NCI-H69 (cell line): ENCODE data around the gene ATRAID.

Experiments
- DNase-seq: peaks from one replicate; lab custom pipeline; 2025; lab: John Stamatoyannopoulos, UW

Gene ATRAID

GRCh38 chr2:27220091-27220490, 8.2 kb downstream of the ATRAID start:
- DNase-seq, result no peak

- DNase-seq, result no peak
These were observed 9.3 kb downstream of the ATRAID start for GRCh38 chr2:27221166-27221565.

GRCh38 chr2:27222407-27222806, 10.6 kb downstream of the ATRAID start:
- DNase-seq, result no peak

- no peak for DNase-seq
These were observed 11.6 kb downstream of the ATRAID start for GRCh38 chr2:27223416-27223815.

- DNase-seq, result no peak
These were observed 13.7 kb downstream of the ATRAID start for GRCh38 chr2:27225526-27225925.

GRCh38 chr2:27227501-27227900, 15.7 kb downstream of the ATRAID start:
- DNase-seq, result no peak

- DNase-seq, result no peak
These were observed 20.1 kb downstream of the ATRAID start for GRCh38 chr2:27231921-27232320.

GRCh38 chr2:27233341-27233740, 21.5 kb downstream of the ATRAID start:
- no peak for DNase-seq

- no peak for DNase-seq
These were observed 24.3 kb downstream of the ATRAID start for GRCh38 chr2:27236136-27236535.

GRCh38 chr2:27236626-27237025, 24.8 kb downstream of the ATRAID start:
- DNase-seq, result no peak

- no peak for DNase-seq
These were observed 25.6 kb downstream of the ATRAID start for GRCh38 chr2:27237341-27237945.

- no peak for DNase-seq
These were observed 27.1 kb downstream of the ATRAID start for GRCh38 chr2:27238976-27239375.

GRCh38 chr2:27240406-27240805, 28.6 kb downstream of the ATRAID start:
- DNase-seq, result no peak

GRCh38 chr2:27241761-27242613, 30.1 kb downstream of the ATRAID start:
- DNase-seq, result no peak

GRCh38 chr2:27242614-27242951, 30.7 kb downstream of the ATRAID start:
- no peak for DNase-seq

GRCh38 chr2:27243391-27244130, 31.7 kb downstream of the ATRAID start:
- DNase-seq, result no peak

GRCh38 chr2:27245116-27245515, 33.3 kb downstream of the ATRAID start:
- DNase-seq, result no peak

GRCh38 chr2:27245626-27246025, 33.8 kb downstream of the ATRAID start:
- no peak for DNase-seq

- DNase-seq, result no peak
These were observed 36.1 kb downstream of the ATRAID start for GRCh38 chr2:27247893-27248292.

- DNase-seq, result no peak
These were observed 37.5 kb downstream of the ATRAID start for GRCh38 chr2:27249159-27249890.

- DNase-seq, result peak; percentile 51
These were observed 38.2 kb downstream of the ATRAID start for GRCh38 chr2:27249891-27250651.
